IMR-90 (cell line): ENCODE measurements around the gene LPO. TPM values are rescaled to one million over a fixed set of nuclear protein-coding genes. Genes with fewer than 3 reads are reported as not detected.

ENCODE experiments used
- ATAC-seq: fragments of 200-7000 bp; cut with Tn5 transposase; 2 replicates; pipeline ENCODE4 v1.9.1; 2020; ENCODE audit warnings: low read depth, mild to moderate bottlenecking, moderate library complexity
- BruUV-seq: library from RNA; stranded (reverse); fragments of 400-500 nt; replicated peaks from 2 replicates; lab custom pipeline; 2021; lab: Mats Ljungman, UMichigan
- CTCF ChIA-PET: fragments of 300-600 bp; formaldehyde crosslinking; extraction: SDS; loops from one replicate; lab custom pipeline; 2021; ENCODE audit warnings: antibody characterized with exemption; lab: Yijun Ruan, JAX
- POLR2A ChIA-PET: fragments of 300-600 bp; sonication (Branson Sonifier 250); formaldehyde crosslinking; loops from one replicate; lab custom pipeline; 2022; ENCODE audit warnings: antibody characterized with exemption; ENCODE audit not compliant: unreplicated experiment; lab: Charles Lee
- DNase-seq: peaks from one replicate; pipeline ENCODE4 v3.0.0; 2013
- H2AFZ ChIP-seq: replicated peaks from 2 replicates; pipeline ENCODE3; 2013; ENCODE audit warnings: low read length, mild to moderate bottlenecking; ENCODE audit not compliant: poor library complexity
- H2AK5ac ChIP-seq: 2 replicates; pipeline ENCODE4 v1.6.1; 2013; ENCODE audit warnings: low read depth, low read length, inconsistent platforms
- H2AK9ac ChIP-seq: replicated peaks from 2 replicates; pipeline ENCODE3; 2013; ENCODE audit warnings: mild to moderate bottlenecking, low read depth, low read length, moderate library complexity; ENCODE audit not compliant: poor library complexity
- H2BK120ac ChIP-seq: 2 replicates; pipeline ENCODE4 v1.6.1; 2013; ENCODE audit warnings: low read depth, low read length, inconsistent platforms
- H2BK15ac ChIP-seq: 3 replicates; pipeline ENCODE4 v1.6.1; 2013; ENCODE audit warnings: low read depth, low read length, inconsistent platforms
- H2BK20ac ChIP-seq: 2 replicates; pipeline ENCODE4 v1.6.1; 2013; ENCODE audit warnings: low read depth, mild to moderate bottlenecking, inconsistent platforms, low read length, moderate library complexity
- H2BK5ac ChIP-seq: 2 replicates; pipeline ENCODE4 v1.6.1; 2013; ENCODE audit warnings: mild to moderate bottlenecking, low read depth, low read length, inconsistent platforms; ENCODE audit not compliant: poor library complexity, severe bottlenecking
- H3K14ac ChIP-seq: replicated peaks from 2 replicates; pipeline ENCODE4 v1.6.1; 2013; ENCODE audit warnings: low read depth, low read length, inconsistent platforms
- H3K18ac ChIP-seq: 2 replicates; pipeline ENCODE4 v1.6.1; 2013; ENCODE audit warnings: low read depth, low read length, control low read depth
- H3K23ac ChIP-seq: 2 replicates; pipeline ENCODE4 v1.6.1; 2013; ENCODE audit warnings: low read depth, low read length, inconsistent platforms
- H3K27ac ChIP-seq: 2 replicates; pipeline ENCODE4 v1.5.1; 2013; ENCODE audit warnings: mild to moderate bottlenecking, control low read depth, low read length; ENCODE audit not compliant: insufficient read depth
- H3K27me3 ChIP-seq: 2 replicates; pipeline ENCODE4 v1.6.1; 2013; ENCODE audit warnings: low read length; ENCODE audit not compliant: control insufficient read depth, insufficient read depth
- H3K36me3 ChIP-seq: 2 replicates; pipeline ENCODE4 v1.6.1; 2013; ENCODE audit warnings: low read length, mixed read lengths; ENCODE audit not compliant: control insufficient read depth, insufficient read depth
- H3K4ac ChIP-seq: 2 replicates; pipeline ENCODE4 v1.6.1; 2013; ENCODE audit warnings: low read depth, low read length, inconsistent platforms
- H3K4me1 ChIP-seq: 2 replicates; pipeline ENCODE4 v1.6.1; 2013; ENCODE audit warnings: low read length, mixed read lengths; ENCODE audit not compliant: control insufficient read depth, insufficient read depth
- H3K4me2 ChIP-seq: 2 replicates; pipeline ENCODE4 v1.6.1; 2013; ENCODE audit warnings: low read depth, mild to moderate bottlenecking, control low read depth, low read length, moderate library complexity
- H3K4me3 ChIP-seq: 2 replicates; pipeline ENCODE4 v1.5.1; 2013; ENCODE audit warnings: low read depth, mild to moderate bottlenecking, control low read depth, low read length, moderate library complexity; ENCODE audit not compliant: insufficient read depth
- H3K56ac ChIP-seq: 2 replicates; pipeline ENCODE4 v1.6.1; 2013; ENCODE audit warnings: low read length, inconsistent platforms; ENCODE audit not compliant: insufficient read depth; ENCODE audit errors: extremely low read depth
- H3K79me1 ChIP-seq, 2 experiments: 2 replicates each; pipeline ENCODE4 v1.6.1; 2013; ENCODE audit warnings: low read length in 2 of 2, inconsistent platforms in 1 of 2, low read depth in 1 of 2
- H3K9ac ChIP-seq: 2 replicates; pipeline ENCODE4 v1.6.1; 2013; ENCODE audit warnings: low read depth, low read length, control low read depth
- H3K9me1 ChIP-seq: 2 replicates; pipeline ENCODE4 v1.6.1; 2013; ENCODE audit warnings: low read length, inconsistent platforms; ENCODE audit not compliant: insufficient read depth
- H3K9me3 ChIP-seq: 2 replicates; pipeline ENCODE4 v1.6.1; 2013; ENCODE audit warnings: low read length; ENCODE audit not compliant: control insufficient read depth, insufficient read depth
- H4K20me1 ChIP-seq: 2 replicates; pipeline ENCODE4 v1.6.1; 2013; ENCODE audit warnings: low read length, inconsistent platforms; ENCODE audit not compliant: insufficient read depth
- H4K5ac ChIP-seq: 2 replicates; pipeline ENCODE4 v1.6.1; 2013; ENCODE audit warnings: mild to moderate bottlenecking, low read depth, low read length, control low read depth
- H4K8ac ChIP-seq, 2 experiments: 2 replicates each; pipeline ENCODE4 v1.6.1; 2013; ENCODE audit warnings: low read depth in 2 of 2, low read length in 2 of 2, control low read depth in 1 of 2, inconsistent platforms in 1 of 2
- H4K91ac ChIP-seq: 2 replicates; pipeline ENCODE4 v1.6.1; 2013; ENCODE audit warnings: low read depth, low read length, inconsistent platforms; ENCODE audit not compliant: insufficient read depth
- CEBPB ChIP-seq: IDR thresholded peaks from 2 replicates; pipeline ENCODE4 v1.6.1; 2012; ENCODE audit warnings: low read depth, low read length, improper control_type of control experiment
- CTCF ChIP-seq: conservative IDR thresholded peaks from 2 replicates; pipeline ENCODE4 v1.5.1; 2012; ENCODE audit warnings: mild to moderate bottlenecking, low read depth, low read length, improper control_type of control experiment
- MAFK ChIP-seq: IDR thresholded peaks from 2 replicates; pipeline ENCODE4 v1.6.1; 2012; ENCODE audit warnings: low read depth, low read length, improper control_type of control experiment
- MAZ ChIP-seq: IDR thresholded peaks from 2 replicates; pipeline ENCODE4 v1.6.1; 2012; ENCODE audit warnings: low read depth, mild to moderate bottlenecking, low read length, improper control_type of control experiment, moderate library complexity, borderline replicate concordance
- RAD21 ChIP-seq: IDR thresholded peaks from 2 replicates; pipeline ENCODE4 v1.6.1; 2012; ENCODE audit warnings: low read length, improper control_type of control experiment
- RCOR1 ChIP-seq: IDR thresholded peaks from 2 replicates; pipeline ENCODE4 v1.6.1; 2012; ENCODE audit warnings: mild to moderate bottlenecking, low read length, improper control_type of control experiment; ENCODE audit not compliant: insufficient replicate concordance
- USF2 ChIP-seq: fragments of 150-350 bp; IDR thresholded peaks from 2 replicates; pipeline ENCODE4 v1.6.1; 2017; ENCODE audit warnings: mild to moderate bottlenecking, antibody characterized with exemption, low read length, low read depth
- WGBS, 2 experiments: methylation state at CpG; one replicate each; pipeline versions ENCODE4 v1.1.5 to v1.1.7; 2013; ENCODE audit warnings: missing lambda C conversion rate in 2 of 2; ENCODE audit not compliant: insufficient read length in 1 of 2; ENCODE audit errors: extremely low coverage in 2 of 2; 5-methylcytosine and 5-hydroxymethylcytosine counted together
- dilution Hi-C: fragments of 300-500 bp; cut with HindIII; formaldehyde crosslinking; loops from one replicate; pipeline ENCODE4 v1.14.3; 2018; ENCODE audit warnings: low sequenced_read_pairs; ENCODE audit not compliant: unreplicated experiment
- in situ Hi-C: fragments of 300-500 bp; cut with MboI; formaldehyde crosslinking; loops from 3 replicates; pipeline ENCODE4 v1.14.3; 2019; ENCODE audit warnings: low sequenced_read_pairs, inconsistent platforms, mixed read lengths
- intact Hi-C: fragments of 100-400 bp; cut with micrococcal nuclease; formaldehyde crosslinking; loops from 2 replicates; pipeline ENCODE4 v1.10.0; 2022
- polyA plus RNA-seq, 3 experiments: library from polyadenylated mRNA; depleted of rRNA; stranded (reverse); fragments of >200 nt; gene quantifications; 2 replicates each; pipeline ENCODE4 v1.2.3, GENCODE V29; 2012; ENCODE audit warnings: low replicate concordance in 1 of 3
- total RNA-seq: library from RNA; depleted of rRNA; stranded (reverse); fragments of >200 nt; gene quantifications from 2 replicates; pipeline ENCODE4 v1.2.3, GENCODE V29; 2012

Gene LPO
- total and polyA plus RNA-seq, 2 of the 4 experiments (the other 2 are of a cell fraction) = not detected

- H4K5ac ChIP-seq = no peak overlapping the region
- H3K18ac ChIP-seq = no peak overlapping the region
- POLR2A ChIA-PET = no interaction called here
- CTCF ChIA-PET = interaction anchor here (1.2 kb wide), 1 partner anchor 18 kb away, joined by 4 read pairs; no protein-coding TSS in a partner anchor
- no peak overlapping the region for H2BK120ac ChIP-seq
- no peak overlapping the region for H2BK15ac ChIP-seq
- no peaks in the 10 kb centered on the region for H3K79me1 ChIP-seq
- BruUV-seq = no TSS peak
- H3K23ac ChIP-seq = no peak overlapping the region
- intact Hi-C loops (no loop called here), dilution Hi-C loops (no loop called here), in situ Hi-C loops (no loop called here)
- H3K9ac ChIP-seq = no peak overlapping the region
- H3K36me3 ChIP-seq = no peaks in the 10 kb centered on the region
- no peak overlapping the region for H3K14ac ChIP-seq
- no peak overlapping the region for H4K91ac ChIP-seq
- no peak overlapping the region for H2AK5ac ChIP-seq
- H3K4ac ChIP-seq = no peak overlapping the region
- no peak overlapping the region for H3K4me2 ChIP-seq
- H2AK9ac ChIP-seq = no peak overlapping the region
- no peak overlapping the region for H2AFZ ChIP-seq
- no peaks in the 10 kb centered on the region for H3K9me1 ChIP-seq
- no peak overlapping the region for H3K27ac ChIP-seq
- H3K9me3 ChIP-seq = no peaks in the 10 kb centered on the region
- H3K4me1 ChIP-seq = no peaks in the 10 kb centered on the region
- H3K4me3 ChIP-seq = no peak overlapping the region
- H3K27me3 ChIP-seq = peaks cover 11% of the 10 kb centered on the region
- TF ChIP-seq CEBPB (no peak), CTCF (no peak), MAFK (no peak), RAD21 (no peak), RCOR1 (no peak), MAZ (no peak), USF2 (no peak)
- WGBS, 2 experiments = 80% methylated on average over 2 of the region's 2 CpGs; no CpG with 5 or more reads in 1 of the 2 experiments
- H4K20me1 ChIP-seq = no peaks in the 10 kb centered on the region
- H4K8ac ChIP-seq = no peak overlapping the region
- no peak overlapping the region for H2BK20ac ChIP-seq
- DNase-seq = peak; percentile 64
- ATAC-seq = no peak
- no peak overlapping the region for H3K56ac ChIP-seq
- H2BK5ac ChIP-seq = no peak overlapping the region
Measured at GRCh38 chr17:58231641-58232040, 6.7 kb upstream of the LPO start.
